Endothelial cell of umbilical vein (primary cell): Measurements from ENCODE around the gene HCFC1R1. TPM values are rescaled to one million over a fixed set of nuclear protein-coding genes. Genes with fewer than 3 reads are reported as not detected.

Experiments used
- BruUV-seq: library from RNA; stranded (reverse); fragments of 400-500 nt; replicated peaks from 2 replicates; lab custom pipeline; 2021; lab: Mats Ljungman, UMichigan
- CTCF ChIA-PET: fragments of 300-600, 350-600 bp; sonication (Branson Sonifier 250); formaldehyde crosslinking; loops from one replicate; lab custom pipeline; 2021; ENCODE audit warnings: antibody characterized with exemption, inconsistent platforms; lab: Charles Lee
- POLR2A ChIA-PET: fragments of 300-600, 350-600 bp; sonication (Branson Sonifier 250); formaldehyde crosslinking; loops from one replicate; lab custom pipeline; 2021; ENCODE audit warnings: antibody characterized with exemption, inconsistent platforms; lab: Charles Lee
- DNase-seq: peaks from one replicate; pipeline ENCODE4 v3.0.0-alpha.2; 2011; ENCODE audit warnings: low read depth, low spot score
- FAIRE-seq: peaks from 2 replicates; lab custom pipeline; 2011; peaks lifted over from hg19 to GRCh38; lab: Jason Lieb, UNC
- H2AFZ ChIP-seq: 2 replicates; pipeline ENCODE4 v1.6.0; 2012; ENCODE audit warnings: low read depth, low read length, control low read depth, inconsistent platforms
- H3K27ac ChIP-seq: 2 replicates; pipeline ENCODE4 v1.5.1; 2011; ENCODE audit warnings: low read depth, mild to moderate bottlenecking, control low read depth, low read length, moderate library complexity; ENCODE audit not compliant: insufficient read depth
- H3K27me3 ChIP-seq, 2 experiments: 2 replicates each; pipeline versions ENCODE4 v1.6.0 to v1.6.1; 2011; ENCODE audit warnings: low read length in 2 of 2, mixed read lengths in 1 of 2; ENCODE audit not compliant: control insufficient read depth in 2 of 2, insufficient read depth in 2 of 2
- H3K36me3 ChIP-seq, 2 experiments: 2 replicates in 1 of 2; 3 replicates in 1 of 2; pipeline ENCODE4 v1.5.1; 2011; ENCODE audit warnings: low read length in 2 of 2, mild to moderate bottlenecking in 1 of 2, moderate library complexity in 1 of 2; ENCODE audit not compliant: control insufficient read depth in 2 of 2, insufficient read depth in 2 of 2; ENCODE audit errors: extremely low read depth in 1 of 2
- H3K4me1 ChIP-seq: 3 replicates; pipeline ENCODE4 v1.5.1; 2011; ENCODE audit warnings: mild to moderate bottlenecking, low read length; ENCODE audit not compliant: control insufficient read depth, insufficient read depth; ENCODE audit errors: extremely low read depth
- H3K4me2 ChIP-seq: 2 replicates; pipeline ENCODE4 v1.6.1; 2011; ENCODE audit warnings: low read length, control low read depth, mixed read lengths; ENCODE audit not compliant: insufficient read depth
- H3K4me3 ChIP-seq, 3 experiments: fragments of 200-600 bp in 1 of 3; sonication (generic), shearing (Covaris generic) in 1 of 3; replicated peaks in 1 of 3; 2 replicates each; pipeline ENCODE4 v1.5.1; 2011 to 2016; ENCODE audit warnings: control low read depth in 3 of 3, low read length in 3 of 3, mild to moderate bottlenecking in 2 of 3, inconsistent platforms in 1 of 3, low read depth in 1 of 3, moderate library complexity in 1 of 3; ENCODE audit not compliant: insufficient read depth in 1 of 3
- H3K79me2 ChIP-seq: 2 replicates; pipeline ENCODE4 v1.6.0; 2012; ENCODE audit warnings: low read length, inconsistent platforms; ENCODE audit not compliant: control insufficient read depth, insufficient read depth
- H3K9ac ChIP-seq: replicated peaks from 2 replicates; pipeline ENCODE3; 2011; ENCODE audit warnings: low read length, control low read depth; ENCODE audit not compliant: insufficient read depth; ENCODE audit errors: extremely low read depth
- H3K9me1 ChIP-seq: replicated peaks from 3 replicates; pipeline ENCODE4 v1.6.0; 2011; ENCODE audit warnings: mild to moderate bottlenecking, low read length; ENCODE audit not compliant: control insufficient read depth, insufficient read depth; ENCODE audit errors: extremely low read depth
- H3K9me3 ChIP-seq: replicated peaks from 2 replicates; pipeline ENCODE4 v1.5.1; 2012; ENCODE audit warnings: low read length, inconsistent platforms; ENCODE audit not compliant: control insufficient read depth, insufficient read depth
- H4K20me1 ChIP-seq: replicated peaks from 2 replicates; pipeline ENCODE3; 2011; ENCODE audit warnings: mild to moderate bottlenecking, low read length; ENCODE audit not compliant: control insufficient read depth, insufficient read depth; ENCODE audit errors: extremely low read depth
- CTCF ChIP-seq, 2 donors: IDR thresholded peaks; 1 replicate in 1 of 2; 2 replicates in 1 of 2; pipeline ENCODE4 v1.5.1; 2011; ENCODE audit warnings: low read length in 2 of 2, mild to moderate bottlenecking in 2 of 2, moderate library complexity in 2 of 2, control low read depth in 1 of 2, inconsistent platforms in 1 of 2, low read depth in 1 of 2; ENCODE audit not compliant: insufficient read depth in 1 of 2; ENCODE audit errors: extremely low read depth in 1 of 2
- EZH2 ChIP-seq: IDR thresholded peaks from 2 replicates; pipeline ENCODE4 v1.6.1; 2012; ENCODE audit warnings: borderline replicate concordance, low read depth, mild to moderate bottlenecking, moderate library complexity, low read length, inconsistent platforms; ENCODE audit not compliant: severe bottlenecking
- FOS ChIP-seq: IDR thresholded peaks from 2 replicates; pipeline ENCODE4 v1.6.1; 2011; ENCODE audit warnings: mild to moderate bottlenecking, low read length, moderate library complexity, borderline replicate concordance; ENCODE audit not compliant: insufficient read depth
- GATA2 ChIP-seq: IDR thresholded peaks from 2 replicates; pipeline ENCODE4 v1.7.0; 2011; ENCODE audit warnings: low read depth, mild to moderate bottlenecking, moderate library complexity, mixed read lengths, low read length; ENCODE audit not compliant: insufficient read length, insufficient read depth
- JUN ChIP-seq: IDR thresholded peaks from 2 replicates; pipeline ENCODE4 v1.6.1; 2011; ENCODE audit warnings: borderline replicate concordance, low read depth; ENCODE audit not compliant: insufficient read length, insufficient read depth
- MAX ChIP-seq: IDR thresholded peaks from 2 replicates; pipeline ENCODE4 v1.6.1; 2011; ENCODE audit not compliant: insufficient read depth, insufficient read length
- MYC ChIP-seq: IDR thresholded peaks from one replicate; pipeline ENCODE4 v1.6.1; 2011; ENCODE audit warnings: mild to moderate bottlenecking, low read depth, low read length
- POLR2A ChIP-seq: IDR thresholded peaks from 2 replicates; pipeline ENCODE4 v1.6.1; 2012; ENCODE audit warnings: low read depth, mild to moderate bottlenecking, control low read depth, low read length
- POLR2AphosphoS5 ChIP-seq: IDR thresholded peaks from 2 replicates; pipeline ENCODE4 v1.6.1; 2012; ENCODE audit warnings: low read depth, mild to moderate bottlenecking, control low read depth, low read length, moderate library complexity; ENCODE audit not compliant: insufficient read depth
- dilution Hi-C: fragments of 300-500 bp; cut with MboI; formaldehyde crosslinking; loops from one replicate; pipeline ENCODE4 v1.15.0; 2019; ENCODE audit warnings: low sequenced_read_pairs; ENCODE audit not compliant: extremely low pct_ligation_motif_present
- intact Hi-C: fragments of 100-400 bp; cut with micrococcal nuclease; formaldehyde crosslinking; loops from one replicate; pipeline ENCODE4 v1.10.0; 2022
- polyA plus RNA-seq, 4 experiments: library from polyadenylated mRNA; depleted of rRNA in 3 of 4; stranded (reverse) in 3 of 4; unstranded in 1 of 4; fragments of >200 nt; gene quantifications; 2 replicates each; pipeline versions ENCODE4 v1.2.1 to v1.2.3, GENCODE V29; 2011 to 2012; ENCODE audit warnings: missing spikeins in 1 of 4
- total RNA-seq: library from RNA; stranded (reverse); gene quantifications from 2 replicates; pipeline ENCODE4 v1.2.3, GENCODE V29; 2021

Gene HCFC1R1
- total and polyA plus RNA-seq, 2 donors (not counting 3 experiments of a cell fraction or from before 2014, with no cell fraction given), result 28.7 to 49.3 TPM

- CTCF ChIA-PET, result interaction anchor here (1.1 to 2.5 kb wide), 3 partner anchors 27 to 129 kb away, joined by 4 to 13 read pairs (median 12); no protein-coding TSS in a partner anchor
- dilution Hi-C loops, result no loop called here
- BruUV-seq, result no TSS peak
- POLR2A ChIA-PET, result interaction anchor here (0.5 kb wide), 1 partner anchor 48 kb away, joined by 3 read pairs; no protein-coding TSS in a partner anchor
- H3K9me3 ChIP-seq, result no peaks in the 10 kb centered on the region
- TF ChIP-seq MYC (no peak), FOS (no peak), EZH2 (no peak), POLR2A (no peak), CTCF (IDR thresholded peaks at IDR 0.05; ENCODE audit: extremely low read depth in 1 of 2, insufficient read depth in 1 of 2, low read depth in 1 of 2, low read length in 2 of 2) (no peak), POLR2AphosphoS5 (no peak), JUN (no peak), GATA2 (no peak), MAX (no peak)
- H3K27me3 ChIP-seq, result no peaks in the 10 kb centered on the region
- H3K9me1 ChIP-seq, result no peaks in the 10 kb centered on the region
- FAIRE-seq (no peak), DNase-seq (no peak)
- H3K79me2 ChIP-seq, result no peaks in the 10 kb centered on the region
- no peak overlapping the region for H3K9ac ChIP-seq
- H4K20me1 ChIP-seq, result no peaks in the 10 kb centered on the region
- H3K4me2 ChIP-seq, result no peak overlapping the region
- H3K4me1 ChIP-seq, result peaks cover 3% of the 10 kb centered on the region
- intact Hi-C loops, result no loop called here
- no peak overlapping the region for H2AFZ ChIP-seq
- H3K4me3 ChIP-seq, result no peak overlapping the region
- H3K36me3 ChIP-seq, result no peaks in the 10 kb centered on the region
- no peak overlapping the region for H3K27ac ChIP-seq
Measured at GRCh38 chr16:3000540-3000939, 23.2 kb downstream of the HCFC1R1 start.
